ENCODE results near the gene OR5A2.

- no peak for TF ChIP-seq EZH2 (IDR thresholded peaks at IDR 0.05; ENCODE audit: insufficient read depth, poor library complexity, severe bottlenecking)
- no peak for TF ChIP-seq EZH2phosphoT487 (IDR thresholded peaks at IDR 0.05; ENCODE audit: insufficient read depth, low read depth)
Observed at GRCh38 chr11:59413646-59414045, 12.6 kb downstream of the OR5A2 start.

All from GM23248 (cell line).